GM12864 (cell line): ENCODE measurements around the gene DDX3X.

Source experiments
- DNase-seq: peaks from one replicate; pipeline ENCODE4 v3.0.0-alpha.2; 2011; ENCODE audit warnings: low read depth
- H3K4me3 ChIP-seq: 2 replicates; pipeline ENCODE4 v1.5.1; 2011; ENCODE audit warnings: mild to moderate bottlenecking, low read depth, low read length, control low read depth
- TF ChIP-seq, protein P1 (sequence below): IDR thresholded peaks from 2 replicates; pipeline ENCODE4 v1.5.1; 2011; ENCODE audit warnings: low read depth, mild to moderate bottlenecking, moderate library complexity, low read length, control low read depth, inconsistent platforms; ENCODE audit errors: missing control alignments

DDX3X gene

DNA sequence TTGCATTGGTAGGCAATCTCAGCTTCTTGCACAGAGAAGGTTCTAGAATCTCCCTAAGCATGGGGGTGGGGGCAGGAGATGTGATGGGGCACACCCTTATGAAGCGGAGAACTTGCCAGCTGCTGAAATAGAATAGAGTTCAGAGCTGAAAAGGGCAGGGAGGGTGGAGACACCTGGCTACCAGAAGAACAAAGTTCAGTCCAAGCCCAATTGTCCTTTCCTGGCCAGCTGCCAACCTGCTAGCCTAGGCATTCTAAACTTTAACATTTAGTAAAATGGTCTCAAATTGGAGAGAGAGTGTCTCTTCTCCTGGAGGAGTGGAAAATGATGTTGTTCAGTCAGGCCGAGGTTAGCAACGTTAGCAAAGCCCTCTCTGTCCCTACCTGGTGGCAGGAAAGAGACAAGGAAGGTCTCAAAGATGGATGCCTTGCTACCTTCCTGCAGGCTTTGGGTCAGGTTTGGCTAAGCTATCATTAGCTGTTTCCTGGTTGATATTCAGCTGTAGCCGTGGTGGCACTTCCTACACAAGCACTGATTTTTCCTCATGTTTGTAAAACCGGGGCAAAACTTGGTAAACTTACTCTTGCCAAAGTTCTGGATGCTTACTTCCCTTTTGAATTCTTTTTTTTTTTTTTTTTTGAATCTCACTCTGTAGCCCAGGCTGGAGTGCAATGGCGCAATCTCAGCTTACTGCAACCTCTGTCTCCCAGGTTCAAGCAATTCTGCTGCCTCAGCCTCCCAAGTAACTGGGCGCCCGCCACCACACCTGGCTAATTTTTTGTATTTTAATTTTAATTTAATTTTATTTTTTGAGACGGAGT is 78.5 kb downstream of the DDX3X start:
- no peak overlapping the region for H3K4me3 ChIP-seq
- TF ChIP-seq, protein P1, sequence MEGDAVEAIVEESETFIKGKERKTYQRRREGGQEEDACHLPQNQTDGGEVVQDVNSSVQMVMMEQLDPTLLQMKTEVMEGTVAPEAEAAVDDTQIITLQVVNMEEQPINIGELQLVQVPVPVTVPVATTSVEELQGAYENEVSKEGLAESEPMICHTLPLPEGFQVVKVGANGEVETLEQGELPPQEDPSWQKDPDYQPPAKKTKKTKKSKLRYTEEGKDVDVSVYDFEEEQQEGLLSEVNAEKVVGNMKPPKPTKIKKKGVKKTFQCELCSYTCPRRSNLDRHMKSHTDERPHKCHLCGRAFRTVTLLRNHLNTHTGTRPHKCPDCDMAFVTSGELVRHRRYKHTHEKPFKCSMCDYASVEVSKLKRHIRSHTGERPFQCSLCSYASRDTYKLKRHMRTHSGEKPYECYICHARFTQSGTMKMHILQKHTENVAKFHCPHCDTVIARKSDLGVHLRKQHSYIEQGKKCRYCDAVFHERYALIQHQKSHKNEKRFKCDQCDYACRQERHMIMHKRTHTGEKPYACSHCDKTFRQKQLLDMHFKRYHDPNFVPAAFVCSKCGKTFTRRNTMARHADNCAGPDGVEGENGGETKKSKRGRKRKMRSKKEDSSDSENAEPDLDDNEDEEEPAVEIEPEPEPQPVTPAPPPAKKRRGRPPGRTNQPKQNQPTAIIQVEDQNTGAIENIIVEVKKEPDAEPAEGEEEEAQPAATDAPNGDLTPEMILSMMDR = no peak
- no peak for DNase-seq
